HepG2 (cell line): Measurements from ENCODE around the gene KATNB1. TPM values are rescaled to one million over a fixed set of nuclear protein-coding genes. Genes with fewer than 3 reads are reported as not detected.

Experiments used
- FOXK2 ChIP-seq: fragments of 450-650 bp; IDR thresholded peaks from 2 replicates; pipeline ENCODE4 v1.6.1; 2016
- IKZF1 ChIP-seq: fragments of 450-650 bp; IDR thresholded peaks from 2 replicates; pipeline ENCODE4 v1.7.1; 2016
- KIAA2018 ChIP-seq: sonication (generic); formaldehyde crosslinking; IDR thresholded peaks from 2 replicates; pipeline ENCODE4 v1.5.0; 2020; ENCODE audit warnings: mild to moderate bottlenecking, missing genetic modification reagents, borderline replicate concordance
- MED1 ChIP-seq: sonication (generic); formaldehyde crosslinking; IDR thresholded peaks from 2 replicates; pipeline ENCODE4 v1.4.0; 2020; ENCODE audit warnings: missing genetic modification reagents
- SETDB1 ChIP-seq: sonication (generic); formaldehyde crosslinking; IDR thresholded peaks from 2 replicates; pipeline ENCODE4 v1.5.1; 2020; ENCODE audit warnings: missing genetic modification reagents, mild to moderate bottlenecking, borderline replicate concordance
- STAT5B ChIP-seq: sonication (generic); formaldehyde crosslinking; IDR thresholded peaks from 2 replicates; pipeline ENCODE4 v1.4.0; 2020; ENCODE audit warnings: missing genetic modification reagents
- TEAD2 ChIP-seq: sonication (generic); formaldehyde crosslinking; IDR thresholded peaks from 2 replicates; pipeline ENCODE4 v1.9.0; 2021; ENCODE audit warnings: missing genetic modification reagents
- YEATS4 ChIP-seq: sonication (generic); formaldehyde crosslinking; IDR thresholded peaks from 2 replicates; pipeline ENCODE4 v1.4.0; 2020; ENCODE audit warnings: missing genetic modification reagents, borderline replicate concordance
- ZNF546 ChIP-seq: sonication (generic); formaldehyde crosslinking; conservative IDR thresholded peaks from 2 replicates; pipeline ENCODE4 v1.8.1; 2023; ENCODE audit warnings: mild to moderate bottlenecking, missing genetic modification reagents
- polyA plus RNA-seq, 8 experiments: library from polyadenylated mRNA; depleted of rRNA in 3 of 8; stranded (reverse) in 7 of 8; unstranded in 1 of 8; fragments of >200 nt; fragmentation: Illumina TruSeq in 4 of 8; extraction: Trizol in 4 of 8; gene quantifications; 2 replicates each; pipeline versions ENCODE4 v1.2.1 to v1.2.3, GENCODE V29; 2011 to 2016; ENCODE audit warnings: low read depth in 4 of 8, missing spikeins in 1 of 8, mixed read lengths in 1 of 8; ENCODE audit not compliant: insufficient read depth in 1 of 8
- total RNA-seq, 5 experiments: library from RNA; depleted of rRNA; stranded (reverse); fragments of >200 nt; fragmentation: Illumina TruSeq; extraction: Trizol; gene quantifications; 2 replicates each; pipeline ENCODE4 v1.2.3, GENCODE V29; 2016; ENCODE audit warnings: low read depth in 1 of 5
- TF ChIP-seq, protein P1 (sequence below): sonication (generic); formaldehyde crosslinking; IDR thresholded peaks from 2 replicates; pipeline ENCODE4 v1.9.0; 2021; ENCODE audit warnings: missing genetic modification reagents, borderline replicate concordance
- TF ChIP-seq, protein P2 (sequence below): sonication (generic); formaldehyde crosslinking; conservative IDR thresholded peaks from 2 replicates; pipeline ENCODE4 v1.8.1; 2023; ENCODE audit warnings: missing genetic modification reagents
- TF ChIP-seq, protein P3 (sequence below): IDR thresholded peaks from 2 replicates; pipeline ENCODE4 v1.6.1; 2016; ENCODE audit warnings: missing compliant biosample characterization, missing genetic modification reagents, borderline replicate concordance
- TF ChIP-seq, protein P4 (sequence below): fragments of 450-650 bp; IDR thresholded peaks from 2 replicates; pipeline ENCODE4 v1.6.1; 2016
- TF ChIP-seq, protein P5 (sequence below): sonication (generic); formaldehyde crosslinking; IDR thresholded peaks from 2 replicates; pipeline ENCODE4 v1.8.1; 2023; ENCODE audit warnings: mild to moderate bottlenecking, inconsistent platforms, moderate library complexity, missing genetic modification reagents, borderline replicate concordance

The KATNB1 gene
- total and polyA plus RNA-seq, 2 of the 13 experiments (the other 11 are each of a cell fraction or from before 2014, with no cell fraction given) = 31.5 to 43.5 TPM

DNA sequence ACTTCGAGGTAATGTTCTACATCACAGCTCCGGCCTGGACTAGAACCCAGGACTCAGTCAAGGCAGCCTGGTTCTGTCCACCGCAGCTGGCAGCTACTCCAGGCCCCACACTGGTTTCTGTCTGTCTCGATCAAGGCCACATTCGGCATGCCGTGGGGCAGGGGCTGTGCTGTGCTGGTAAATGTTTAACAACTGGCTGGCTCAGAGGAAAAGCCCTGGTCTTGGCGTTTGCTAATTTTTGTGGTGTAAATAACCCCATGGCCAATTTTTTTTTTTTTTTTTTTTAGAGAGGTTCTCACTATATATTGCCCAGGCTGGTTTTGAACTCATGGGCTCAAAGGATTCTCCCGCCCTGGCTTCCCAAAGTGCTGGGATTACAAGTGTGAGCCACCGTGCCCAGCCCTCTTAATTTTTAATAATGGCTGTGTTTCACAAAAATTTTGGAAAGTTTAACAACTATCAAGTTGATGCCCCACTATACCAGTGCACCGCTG, 41.3 kb upstream of the KATNB1 start (continued):
- TF ChIP-seq FOXK2 = no peak
- TF ChIP-seq STAT5B (CRISPR knock-in tag) = no peak
- peak; percentile 73 for TF ChIP-seq MED1 (CRISPR knock-in tag)
- no peak for TF ChIP-seq SETDB1 (CRISPR knock-in tag)
- TF ChIP-seq IKZF1 = no peak
- no peak for TF ChIP-seq YEATS4 (CRISPR knock-in tag)
- no peak for TF ChIP-seq ZNF546 (CRISPR knock-in tag)
- TF ChIP-seq, protein P1, sequence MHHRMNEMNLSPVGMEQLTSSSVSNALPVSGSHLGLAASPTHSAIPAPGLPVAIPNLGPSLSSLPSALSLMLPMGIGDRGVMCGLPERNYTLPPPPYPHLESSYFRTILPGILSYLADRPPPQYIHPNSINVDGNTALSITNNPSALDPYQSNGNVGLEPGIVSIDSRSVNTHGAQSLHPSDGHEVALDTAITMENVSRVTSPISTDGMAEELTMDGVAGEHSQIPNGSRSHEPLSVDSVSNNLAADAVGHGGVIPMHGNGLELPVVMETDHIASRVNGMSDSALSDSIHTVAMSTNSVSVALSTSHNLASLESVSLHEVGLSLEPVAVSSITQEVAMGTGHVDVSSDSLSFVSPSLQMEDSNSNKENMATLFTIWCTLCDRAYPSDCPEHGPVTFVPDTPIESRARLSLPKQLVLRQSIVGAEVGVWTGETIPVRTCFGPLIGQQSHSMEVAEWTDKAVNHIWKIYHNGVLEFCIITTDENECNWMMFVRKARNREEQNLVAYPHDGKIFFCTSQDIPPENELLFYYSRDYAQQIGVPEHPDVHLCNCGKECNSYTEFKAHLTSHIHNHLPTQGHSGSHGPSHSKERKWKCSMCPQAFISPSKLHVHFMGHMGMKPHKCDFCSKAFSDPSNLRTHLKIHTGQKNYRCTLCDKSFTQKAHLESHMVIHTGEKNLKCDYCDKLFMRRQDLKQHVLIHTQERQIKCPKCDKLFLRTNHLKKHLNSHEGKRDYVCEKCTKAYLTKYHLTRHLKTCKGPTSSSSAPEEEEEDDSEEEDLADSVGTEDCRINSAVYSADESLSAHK = no peak
- TF ChIP-seq, protein P2, sequence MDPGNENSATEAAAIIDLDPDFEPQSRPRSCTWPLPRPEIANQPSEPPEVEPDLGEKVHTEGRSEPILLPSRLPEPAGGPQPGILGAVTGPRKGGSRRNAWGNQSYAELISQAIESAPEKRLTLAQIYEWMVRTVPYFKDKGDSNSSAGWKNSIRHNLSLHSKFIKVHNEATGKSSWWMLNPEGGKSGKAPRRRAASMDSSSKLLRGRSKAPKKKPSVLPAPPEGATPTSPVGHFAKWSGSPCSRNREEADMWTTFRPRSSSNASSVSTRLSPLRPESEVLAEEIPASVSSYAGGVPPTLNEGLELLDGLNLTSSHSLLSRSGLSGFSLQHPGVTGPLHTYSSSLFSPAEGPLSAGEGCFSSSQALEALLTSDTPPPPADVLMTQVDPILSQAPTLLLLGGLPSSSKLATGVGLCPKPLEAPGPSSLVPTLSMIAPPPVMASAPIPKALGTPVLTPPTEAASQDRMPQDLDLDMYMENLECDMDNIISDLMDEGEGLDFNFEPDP (CRISPR knock-in tag) = no peak
- TF ChIP-seq TEAD2 (CRISPR knock-in tag) = no peak
- TF ChIP-seq, protein P3, sequence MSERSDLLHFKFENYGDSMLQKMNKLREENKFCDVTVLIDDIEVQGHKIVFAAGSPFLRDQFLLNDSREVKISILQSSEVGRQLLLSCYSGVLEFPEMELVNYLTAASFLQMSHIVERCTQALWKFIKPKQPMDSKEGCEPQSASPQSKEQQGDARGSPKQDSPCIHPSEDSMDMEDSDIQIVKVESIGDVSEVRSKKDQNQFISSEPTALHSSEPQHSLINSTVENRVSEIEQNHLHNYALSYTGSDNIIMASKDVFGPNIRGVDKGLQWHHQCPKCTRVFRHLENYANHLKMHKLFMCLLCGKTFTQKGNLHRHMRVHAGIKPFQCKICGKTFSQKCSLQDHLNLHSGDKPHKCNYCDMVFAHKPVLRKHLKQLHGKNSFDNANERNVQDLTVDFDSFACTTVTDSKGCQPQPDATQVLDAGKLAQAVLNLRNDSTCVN (CRISPR knock-in tag) = no peak
- TF ChIP-seq, protein P4, sequence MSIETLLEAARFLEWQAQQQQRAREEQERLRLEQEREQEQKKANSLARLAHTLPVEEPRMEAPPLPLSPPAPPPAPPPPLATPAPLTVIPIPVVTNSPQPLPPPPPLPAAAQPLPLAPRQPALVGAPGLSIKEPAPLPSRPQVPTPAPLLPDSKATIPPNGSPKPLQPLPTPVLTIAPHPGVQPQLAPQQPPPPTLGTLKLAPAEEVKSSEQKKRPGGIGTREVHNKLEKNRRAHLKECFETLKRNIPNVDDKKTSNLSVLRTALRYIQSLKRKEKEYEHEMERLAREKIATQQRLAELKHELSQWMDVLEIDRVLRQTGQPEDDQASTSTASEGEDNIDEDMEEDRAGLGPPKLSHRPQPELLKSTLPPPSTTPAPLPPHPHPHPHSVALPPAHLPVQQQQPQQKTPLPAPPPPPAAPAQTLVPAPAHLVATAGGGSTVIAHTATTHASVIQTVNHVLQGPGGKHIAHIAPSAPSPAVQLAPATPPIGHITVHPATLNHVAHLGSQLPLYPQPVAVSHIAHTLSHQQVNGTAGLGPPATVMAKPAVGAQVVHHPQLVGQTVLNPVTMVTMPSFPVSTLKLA = no peak
- TF ChIP-seq KIAA2018 (CRISPR knock-in tag) = no peak
- TF ChIP-seq, protein P5, sequence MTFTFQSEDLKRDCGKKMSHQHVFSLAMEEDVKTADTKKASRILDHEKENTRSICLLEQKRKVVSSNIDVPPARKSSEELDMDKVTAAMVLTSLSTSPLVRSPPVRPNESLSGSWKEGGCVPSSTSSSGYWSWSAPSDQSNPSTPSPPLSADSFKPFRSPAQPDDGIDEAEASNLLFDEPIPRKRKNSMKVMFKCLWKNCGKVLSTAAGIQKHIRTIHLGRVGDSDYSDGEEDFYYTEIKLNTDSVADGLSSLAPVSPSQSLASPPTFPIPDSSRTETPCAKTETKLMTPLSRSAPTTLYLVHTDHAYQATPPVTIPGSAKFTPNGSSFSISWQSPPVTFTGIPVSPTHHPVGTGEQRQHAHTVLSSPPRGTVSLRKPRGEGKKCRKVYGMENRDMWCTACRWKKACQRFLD (CRISPR knock-in tag) = no peak
